GM04504 (cell line): Measurements from ENCODE around the gene ARVCF.

ENCODE experiments used
- DNase-seq: peaks from one replicate; pipeline ENCODE4 v3.0.0-alpha.2; 2012; ENCODE audit warnings: low read depth

ARVCF gene

DNA sequence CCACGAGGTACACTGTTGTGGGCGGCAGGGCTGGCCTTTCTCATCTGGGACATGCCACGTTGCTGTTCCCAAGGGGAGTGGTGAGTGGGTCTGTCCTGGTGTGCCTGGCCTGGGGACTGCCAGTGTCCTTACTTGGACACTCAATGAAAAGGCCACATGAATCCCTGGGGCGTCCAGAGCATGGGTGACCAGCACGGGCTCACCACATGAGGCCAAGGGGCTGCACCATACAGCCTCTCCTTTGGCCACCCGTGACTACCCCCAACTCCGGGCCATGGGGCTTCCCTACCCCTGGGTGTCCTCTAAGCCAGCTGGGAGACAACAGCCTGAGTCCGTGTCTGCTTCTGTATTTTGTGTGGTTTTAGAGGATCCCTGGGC, 54.8 kb downstream of the ARVCF start:
- DNase-seq, result no peak

- DNase-seq, result no peak
These were observed 55.4 kb downstream of the ARVCF start for GRCh38 chr22:19961201-19961580.

DNA sequence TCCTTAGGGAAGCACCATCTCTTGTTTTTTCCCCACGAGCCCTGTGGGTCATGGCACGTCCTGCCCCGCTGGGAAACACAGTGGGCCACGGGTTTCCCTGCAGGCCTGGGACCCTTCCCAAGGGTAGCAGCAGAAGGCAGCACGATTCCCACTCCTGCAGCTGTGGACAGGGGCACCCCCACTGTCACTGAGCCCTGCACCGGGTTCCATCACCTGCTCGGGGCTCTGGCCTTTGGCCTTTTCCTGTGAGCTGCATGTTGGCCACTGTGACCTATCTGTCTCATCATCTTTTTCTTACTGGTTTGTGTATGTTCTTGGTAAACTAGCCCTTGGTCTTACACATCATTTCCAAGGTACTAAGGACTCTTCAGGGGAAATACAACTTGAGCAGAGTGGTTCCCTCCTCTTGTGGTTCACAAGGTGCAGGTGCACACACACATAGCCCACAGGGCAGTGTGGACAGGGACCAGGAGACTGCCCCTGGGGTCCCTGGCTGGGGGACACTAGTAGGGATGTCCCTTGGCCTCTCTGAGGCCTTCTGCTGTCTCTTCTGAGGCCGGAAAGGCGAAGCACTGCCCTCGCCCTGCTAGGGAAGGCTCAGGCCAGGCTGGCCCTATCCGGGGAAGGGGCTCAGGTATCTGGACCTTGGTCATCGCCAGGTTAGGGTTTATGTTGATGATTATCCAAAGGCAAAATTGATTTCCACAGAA, 56.0 kb downstream of the ARVCF start:
- DNase-seq, result no peak

GRCh38 chr22:19959587-19960490, 56.8 kb downstream of the ARVCF start:
- DNase-seq, result no peak

GRCh38 chr22:19959043-19959586, 57.5 kb downstream of the ARVCF start:
- DNase-seq, result no peak

GRCh38 chr22:19958083-19959042, 58.3 kb downstream of the ARVCF start:
- peak; percentile 44 for DNase-seq

DNA sequence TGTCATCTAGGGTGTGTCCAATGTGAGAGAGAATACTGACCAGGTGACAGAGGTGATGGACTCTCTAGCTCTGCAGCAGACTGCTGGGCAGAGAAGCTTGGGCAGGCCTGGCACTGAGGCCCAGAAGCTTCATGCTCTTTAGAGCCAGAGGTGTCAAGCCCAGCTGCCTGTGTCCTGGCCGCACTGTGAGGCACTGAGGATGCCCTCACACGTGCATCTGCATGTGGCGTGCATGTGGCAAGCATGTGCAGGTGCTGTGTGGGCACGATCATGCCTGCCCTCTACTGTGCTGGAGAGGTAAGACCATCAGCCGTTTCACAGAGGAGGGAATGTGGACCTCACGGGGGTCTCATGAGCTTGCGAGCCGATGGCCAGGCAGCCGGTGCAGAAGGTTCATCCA, 59.2 kb downstream of the ARVCF start:
- DNase-seq, result no peak

DNA sequence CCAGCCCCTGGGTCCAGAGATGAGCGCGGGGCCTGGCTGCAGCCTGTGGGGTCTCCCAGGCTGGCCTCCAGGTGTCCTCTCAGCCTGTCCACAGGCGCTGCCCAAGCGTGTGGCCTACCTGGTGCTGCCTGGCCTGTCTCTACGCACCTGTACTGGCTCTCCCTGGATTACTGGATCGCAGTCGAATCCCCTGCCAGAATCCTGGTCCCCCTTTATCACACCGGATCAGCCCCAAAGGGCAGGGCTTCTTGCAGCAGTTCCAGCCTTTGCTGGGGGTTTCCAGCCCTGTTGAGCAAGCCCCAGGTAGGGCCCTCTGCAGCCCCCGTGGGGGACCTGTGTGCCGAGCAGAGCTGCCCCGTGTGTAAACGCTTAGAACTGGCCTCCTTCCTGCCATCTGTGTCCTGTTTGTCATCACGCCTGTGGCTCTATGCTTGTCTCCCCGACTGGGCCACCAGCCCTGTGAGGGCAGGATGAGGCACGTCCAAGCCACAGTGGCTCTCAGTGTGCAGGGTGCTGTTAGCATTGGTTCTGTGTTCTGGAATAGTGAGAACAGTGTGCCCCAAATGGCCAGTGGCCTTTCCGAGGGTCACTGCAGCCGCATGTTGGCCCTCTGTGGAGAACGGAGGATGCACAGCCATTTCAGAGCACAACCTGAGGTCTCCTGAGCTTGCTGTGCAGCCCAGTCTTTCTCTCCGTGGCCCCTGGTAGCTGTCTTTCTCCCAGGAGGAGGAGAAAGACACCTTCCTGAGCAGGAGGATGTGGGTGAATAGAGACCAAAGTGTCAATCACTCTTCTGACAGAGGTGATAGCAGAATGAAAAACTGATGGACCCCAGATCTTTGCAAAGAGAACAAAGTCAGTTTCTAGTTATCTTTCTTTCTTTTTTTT, 61.1 kb downstream of the ARVCF start:
- no peak for DNase-seq

- no peak for DNase-seq
These were observed 65.3 kb downstream of the ARVCF start for GRCh38 chr22:19951346-19951745.

DNA sequence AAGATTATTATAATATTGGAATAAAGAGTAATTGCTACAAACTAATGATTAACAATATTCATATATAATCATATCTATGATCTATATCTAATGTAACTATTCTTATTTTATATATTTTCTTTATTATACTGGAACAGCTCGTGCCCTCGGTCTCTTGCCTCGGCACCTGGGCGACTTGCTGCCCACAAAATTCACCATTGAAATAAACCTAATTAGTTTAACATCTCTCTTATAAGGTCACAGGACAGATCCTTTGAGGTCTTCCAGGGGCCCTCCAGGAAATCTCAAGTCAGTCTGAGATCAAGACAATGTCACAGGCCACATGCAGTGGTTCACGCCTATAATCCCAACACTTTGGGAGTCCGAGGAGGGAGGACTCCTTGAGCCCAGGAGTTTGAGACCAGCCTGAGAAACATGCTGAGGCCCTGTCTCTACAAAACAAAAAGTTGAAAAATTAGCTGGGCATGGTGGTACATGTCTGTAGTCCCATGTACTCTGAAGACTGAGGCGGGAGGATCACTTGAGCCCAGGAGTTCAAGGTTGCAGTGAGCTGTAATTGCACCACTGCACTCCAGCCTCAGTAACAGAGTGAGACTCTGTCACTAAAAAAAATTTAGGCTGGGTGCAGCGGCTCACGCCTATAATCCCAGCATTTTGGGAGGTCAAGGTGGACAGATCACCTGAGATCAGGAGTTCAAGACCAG, 68.4 kb downstream of the ARVCF start:
- no peak for DNase-seq

- DNase-seq, result peak; percentile 84
These were observed 73.3 kb downstream of the ARVCF start for GRCh38 chr22:19943082-19944026.

- peak; percentile 52 for DNase-seq
These were observed 74.2 kb downstream of the ARVCF start for GRCh38 chr22:19942157-19943081.

DNA sequence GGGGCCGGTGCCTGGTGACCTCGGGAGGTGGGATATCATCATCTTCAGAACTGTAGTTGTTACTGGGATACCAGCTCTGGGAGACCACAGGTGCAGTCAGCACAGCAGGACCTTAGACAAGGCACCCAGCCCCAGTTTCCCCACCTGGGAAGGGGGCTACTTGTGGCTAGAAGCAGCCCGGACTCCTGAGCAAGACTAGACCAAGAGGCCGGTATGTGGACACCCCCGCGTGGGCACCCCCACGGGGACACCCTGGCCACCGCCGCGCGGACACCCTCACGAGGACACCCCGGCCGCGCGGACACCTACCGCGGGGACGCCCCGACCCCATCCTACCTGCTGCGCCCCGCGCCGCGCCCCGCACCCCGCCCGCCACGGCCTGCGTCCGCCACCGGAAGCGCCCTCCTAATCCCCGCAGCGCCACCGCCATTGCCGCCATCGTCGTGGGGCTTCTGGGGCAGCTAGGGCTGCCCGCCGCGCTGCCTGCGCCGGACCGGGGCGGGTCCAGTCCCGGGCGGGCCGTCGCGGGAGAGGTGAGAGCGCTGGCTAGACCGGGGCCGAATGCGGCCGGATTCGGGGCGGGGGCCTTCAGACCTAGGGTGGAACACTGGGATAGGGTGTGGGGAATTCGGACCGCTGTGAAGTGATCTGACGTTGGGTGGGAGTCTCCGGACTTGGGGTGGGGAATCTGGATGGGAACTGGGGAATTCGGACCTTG, 75.1 kb downstream of the ARVCF start, which contains the start of the genes COMT and TXNRD2:
Gene COMT, plus strand, starts transcription at position 408 of the 718 bp plus-strand sequence. CDS start 20,755 bp downstream, outside the sequence.
Gene TXNRD2, minus strand, starts transcription at position 454 of the 718 bp plus-strand sequence. Its CDS starts 15 bp downstream, at position 439.
- peak; percentile 44 for DNase-seq

DNA sequence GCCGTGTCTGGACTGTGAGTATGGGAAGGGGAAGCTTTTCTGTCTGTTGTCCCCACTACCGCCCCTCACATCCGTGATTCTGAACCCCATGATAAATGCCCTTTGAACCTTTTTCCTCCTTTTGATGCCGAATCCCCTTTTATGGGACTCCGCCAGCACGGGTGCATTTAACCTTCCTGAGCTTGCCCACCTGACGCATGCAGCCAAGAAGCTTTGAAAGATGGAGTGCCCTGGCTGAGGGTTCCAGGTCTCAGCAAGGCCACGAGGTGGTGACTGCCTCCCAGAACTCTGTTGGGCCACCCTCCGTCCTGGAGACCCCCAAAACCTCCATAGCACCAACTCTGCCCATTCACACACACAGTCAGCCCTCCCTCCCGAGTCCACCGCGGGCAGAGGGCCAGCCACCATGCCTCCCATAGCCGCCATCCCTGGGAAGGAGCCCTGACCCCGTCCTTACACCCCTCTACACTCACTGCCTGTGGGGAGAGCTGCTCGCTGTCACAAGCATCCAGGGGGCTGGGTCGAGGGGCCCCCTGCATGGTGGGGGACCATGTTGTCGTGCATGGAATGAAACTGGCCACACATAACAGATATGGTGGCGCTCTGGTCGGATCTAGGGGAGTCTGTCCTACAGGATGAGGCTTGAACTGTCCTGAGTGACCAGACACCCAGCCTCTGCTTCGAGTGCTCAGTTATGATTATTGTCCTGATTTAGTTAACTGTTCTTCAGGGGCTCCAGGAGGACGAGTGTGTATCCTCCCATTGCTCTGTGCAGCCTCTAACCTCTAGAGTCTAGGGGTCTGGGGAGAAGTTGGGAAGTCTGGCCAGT, 75.9 kb downstream of the ARVCF start:
- DNase-seq, result no peak

DNA sequence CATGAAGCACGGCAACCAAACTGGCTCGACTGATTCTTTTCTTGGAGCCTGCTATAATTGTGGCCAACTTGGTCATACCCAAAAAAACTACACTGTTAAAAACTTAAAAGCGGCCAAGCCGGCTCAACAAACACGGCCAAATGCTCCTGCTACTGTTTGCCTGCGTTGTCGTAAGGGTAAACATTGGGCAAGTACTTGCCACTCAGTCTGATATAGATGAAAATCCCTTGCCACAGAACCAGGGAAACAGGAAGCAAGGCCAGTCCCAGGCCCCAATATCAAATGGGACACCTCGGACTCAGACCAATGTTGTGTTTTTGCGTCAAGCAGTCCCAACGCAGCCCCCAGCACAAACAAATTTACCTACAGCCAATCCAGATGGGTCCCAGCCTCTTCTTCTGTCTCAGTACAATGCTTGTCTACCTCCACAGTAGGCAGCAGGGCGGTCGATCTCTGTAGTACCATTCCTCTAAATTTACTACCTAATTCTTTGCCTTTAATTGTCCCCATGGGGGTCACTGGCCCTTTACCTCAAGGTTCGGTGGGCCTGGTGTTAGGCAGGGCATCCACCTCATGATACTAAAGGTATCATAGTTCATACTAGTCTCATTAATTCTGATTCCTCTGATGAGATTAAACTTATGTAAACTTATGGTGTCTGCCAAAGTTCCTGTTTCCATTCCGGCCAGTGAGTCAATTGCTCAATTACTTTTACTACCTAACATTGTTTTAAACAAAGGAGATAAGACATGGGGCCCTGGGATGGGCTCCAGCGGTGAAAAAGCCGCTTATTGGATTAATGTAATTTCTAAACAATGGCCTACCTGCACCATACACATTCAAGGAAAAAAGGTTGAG, 78.8 kb downstream of the ARVCF start:
- DNase-seq, result no peak
